HEK293 (cell line): ENCODE data around the gene ARL8A.

Experiments used
- CTCF ChIA-PET: fragments of 350-600 bp; formaldehyde crosslinking; extraction: SDS; loops from one replicate; lab custom pipeline; 2021; ENCODE audit warnings: antibody characterized with exemption; lab: Yijun Ruan, JAX
- POLR2A ChIA-PET: fragments of 300-600 bp; formaldehyde crosslinking; extraction: SDS; loops from one replicate; lab custom pipeline; 2020; ENCODE audit warnings: antibody characterized with exemption, inconsistent platforms; lab: Yijun Ruan, JAX
- H3K27ac ChIP-seq: fragments of 200-500 bp; sonication (Bioruptor generic); 2 replicates; pipeline ENCODE4 v1.5.1; 2014; ENCODE audit warnings: low read depth, low read length, control low read depth, inconsistent platforms; ENCODE audit errors: extremely low read depth
- H3K36me3 ChIP-seq, 2 experiments: fragments of 200-500 bp in 1 of 2; sonication (Bioruptor generic) in 1 of 2; 1 replicate in 1 of 2; 2 replicates in 1 of 2; pipeline ENCODE4 v1.5.1; 2014 to 2017; ENCODE audit warnings: inconsistent platforms in 2 of 2, low read length in 2 of 2; ENCODE audit not compliant: control insufficient read depth in 2 of 2, insufficient read depth in 1 of 2
- H3K4me1 ChIP-seq: fragments of 200-500 bp; sonication (Bioruptor generic); 2 replicates; pipeline ENCODE4 v1.5.1; 2014; ENCODE audit warnings: mild to moderate bottlenecking, low read length, inconsistent platforms; ENCODE audit not compliant: control insufficient read depth, insufficient read depth
- H3K4me3 ChIP-seq: 2 replicates; pipeline ENCODE4 v1.5.1; 2011; ENCODE audit warnings: low read depth, mild to moderate bottlenecking, control low read depth, low read length, moderate library complexity
- H3K9me3 ChIP-seq: fragments of 200-500 bp; sonication (Bioruptor generic); 2 replicates; pipeline ENCODE4 v1.5.1; 2014; ENCODE audit warnings: low read depth, low read length, inconsistent platforms; ENCODE audit not compliant: control insufficient read depth, insufficient read depth
- EGR2 ChIP-seq: fragments of 450-650 bp; formaldehyde crosslinking; IDR thresholded peaks from 2 replicates; pipeline ENCODE4 v1.5.1; 2016; ENCODE audit warnings: low read depth, missing biosample characterization, missing genetic modification characterization
- HOXD13 ChIP-seq: sonication (generic); formaldehyde crosslinking; IDR thresholded peaks from 2 replicates; pipeline ENCODE4 v1.8.0; 2022; ENCODE audit warnings: missing genetic modification reagents, borderline replicate concordance
- MZF1 ChIP-seq: fragments of 450-650 bp; formaldehyde crosslinking; IDR thresholded peaks from 2 replicates; pipeline ENCODE4 v1.5.1; 2017; ENCODE audit warnings: missing biosample characterization, missing genetic modification characterization, borderline replicate concordance
- SP7 ChIP-seq: fragments of 450-650 bp; formaldehyde crosslinking; IDR thresholded peaks from 2 replicates; pipeline ENCODE4 v1.5.1; 2016; ENCODE audit warnings: missing biosample characterization, missing genetic modification characterization
- YY1 ChIP-seq: fragments of 450-650 bp; formaldehyde crosslinking; IDR thresholded peaks from 2 replicates; pipeline ENCODE4 v1.5.1; 2018; ENCODE audit warnings: missing biosample characterization, missing genetic modification characterization
- ZFHX2 ChIP-seq: fragments of 450-650 bp; formaldehyde crosslinking; conservative IDR thresholded peaks from 2 replicates; pipeline ENCODE4 v1.5.1; 2016; ENCODE audit warnings: missing biosample characterization, missing genetic modification characterization
- ZFP3 ChIP-seq: fragments of 450-650 bp; formaldehyde crosslinking; IDR thresholded peaks from 2 replicates; pipeline ENCODE4 v1.5.1; 2016; ENCODE audit warnings: low read depth, missing biosample characterization, missing genetic modification characterization
- ZNF140 ChIP-seq: fragments of 450-650 bp; formaldehyde crosslinking; IDR thresholded peaks from 2 replicates; pipeline ENCODE4 v1.5.1; 2016; ENCODE audit warnings: missing biosample characterization, missing genetic modification characterization
- ZNF155 ChIP-seq: fragments of 450-650 bp; formaldehyde crosslinking; IDR thresholded peaks from 2 replicates; pipeline ENCODE4 v1.5.1; 2016; ENCODE audit warnings: missing biosample characterization, missing genetic modification characterization
- ZNF211 ChIP-seq: fragments of 450-650 bp; formaldehyde crosslinking; IDR thresholded peaks from 2 replicates; pipeline ENCODE4 v1.5.1; 2016; ENCODE audit warnings: low read depth, missing biosample characterization, missing genetic modification characterization
- ZNF266 ChIP-seq: fragments of 450-650 bp; formaldehyde crosslinking; IDR thresholded peaks from 2 replicates; pipeline ENCODE4 v1.5.1; 2016; ENCODE audit warnings: missing biosample characterization, missing genetic modification characterization, low read depth
- ZNF311 ChIP-seq: fragments of 450-650 bp; formaldehyde crosslinking; IDR thresholded peaks from 2 replicates; pipeline ENCODE4 v1.5.1; 2017; ENCODE audit warnings: missing biosample characterization, missing genetic modification characterization, borderline replicate concordance
- ZNF394 ChIP-seq: fragments of 450-650 bp; formaldehyde crosslinking; IDR thresholded peaks from 2 replicates; pipeline ENCODE4 v1.5.1; 2016; ENCODE audit warnings: missing biosample characterization, missing genetic modification characterization, mild to moderate bottlenecking, moderate library complexity, borderline replicate concordance
- ZNF521 ChIP-seq: fragments of 450-650 bp; formaldehyde crosslinking; IDR thresholded peaks from 2 replicates; pipeline ENCODE4 v1.5.1; 2017; ENCODE audit warnings: missing biosample characterization, mild to moderate bottlenecking, missing genetic modification characterization
- ZNF596 ChIP-seq: fragments of 450-650 bp; IDR thresholded peaks from 2 replicates; pipeline ENCODE4 v1.5.0; 2018; ENCODE audit warnings: missing biosample characterization, mild to moderate bottlenecking, missing genetic modification characterization, moderate library complexity
- TF ChIP-seq, protein P1 (sequence below): fragments of 450-650 bp; formaldehyde crosslinking; IDR thresholded peaks from 2 replicates; pipeline ENCODE4 v1.5.1; 2016; ENCODE audit warnings: missing biosample characterization, missing genetic modification characterization
- TF ChIP-seq, protein P2 (sequence below): fragments of 450-650 bp; IDR thresholded peaks from 2 replicates; pipeline ENCODE4 v1.5.1; 2018; ENCODE audit warnings: missing biosample characterization, missing genetic modification characterization
- TF ChIP-seq, protein P3 (sequence below): fragments of 450-650 bp; formaldehyde crosslinking; conservative IDR thresholded peaks from 2 replicates; pipeline ENCODE4 v1.5.1; 2016; ENCODE audit warnings: low read depth, missing biosample characterization, missing genetic modification characterization
- TF ChIP-seq, protein P4 (sequence below): fragments of 450-650 bp; formaldehyde crosslinking; conservative IDR thresholded peaks from 2 replicates; pipeline ENCODE4 v1.5.1; 2016; ENCODE audit warnings: low read depth, missing biosample characterization, missing genetic modification characterization

ARL8A gene

DNA sequence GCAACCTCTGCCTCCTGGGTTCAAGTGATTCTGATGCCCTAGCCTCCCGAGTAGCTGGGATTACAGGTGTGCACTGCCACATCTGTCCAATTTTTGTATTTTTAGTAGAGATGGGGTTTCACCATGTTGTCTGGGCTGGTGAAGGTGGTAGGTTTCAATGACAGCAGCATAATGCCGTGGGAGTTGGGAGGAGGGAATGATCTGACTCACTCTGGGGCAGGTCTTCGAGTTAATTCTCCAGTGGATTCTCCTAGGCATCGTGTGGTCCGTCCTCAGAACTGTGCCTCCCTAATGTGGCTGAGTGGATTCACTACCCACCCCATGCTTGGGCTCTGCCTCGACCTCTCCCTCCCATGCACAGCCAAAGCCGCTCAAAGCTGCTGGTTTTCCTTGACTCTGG lies 23.5 kb downstream of the ARL8A start:
- no peak overlapping the region for H3K4me3 ChIP-seq
- ChIA-PET POLR2A (no interaction called here), CTCF (interaction anchor here (0.6 to 9.2 kb wide), 5 partner anchors 15 to 540 kb away, joined by 3 to 159 read pairs (median 53); partner anchors contain the start of gene ELF3)
- TF ChIP-seq ZNF140 (tag by site-specific recombination) (no peak), ZNF211 (tag by site-specific recombination) (no peak), ZNF266 (tag by site-specific recombination) (no peak), ZNF394 (no peak), HOXD13 (CRISPR knock-in tag) (no peak), ZNF596 (tag by site-specific recombination) (no peak), MZF1 (no peak), ZFHX2 (tag by site-specific recombination) (peak; percentile 56), YY1 (no peak), ZNF311 (no peak), ZFP3 (tag by site-specific recombination) (no peak), EGR2 (tag by site-specific recombination) (peak; percentile 39), ZNF155 (no peak), ZNF521 (tag by site-specific recombination) (no peak)
- TF ChIP-seq, protein P1, sequence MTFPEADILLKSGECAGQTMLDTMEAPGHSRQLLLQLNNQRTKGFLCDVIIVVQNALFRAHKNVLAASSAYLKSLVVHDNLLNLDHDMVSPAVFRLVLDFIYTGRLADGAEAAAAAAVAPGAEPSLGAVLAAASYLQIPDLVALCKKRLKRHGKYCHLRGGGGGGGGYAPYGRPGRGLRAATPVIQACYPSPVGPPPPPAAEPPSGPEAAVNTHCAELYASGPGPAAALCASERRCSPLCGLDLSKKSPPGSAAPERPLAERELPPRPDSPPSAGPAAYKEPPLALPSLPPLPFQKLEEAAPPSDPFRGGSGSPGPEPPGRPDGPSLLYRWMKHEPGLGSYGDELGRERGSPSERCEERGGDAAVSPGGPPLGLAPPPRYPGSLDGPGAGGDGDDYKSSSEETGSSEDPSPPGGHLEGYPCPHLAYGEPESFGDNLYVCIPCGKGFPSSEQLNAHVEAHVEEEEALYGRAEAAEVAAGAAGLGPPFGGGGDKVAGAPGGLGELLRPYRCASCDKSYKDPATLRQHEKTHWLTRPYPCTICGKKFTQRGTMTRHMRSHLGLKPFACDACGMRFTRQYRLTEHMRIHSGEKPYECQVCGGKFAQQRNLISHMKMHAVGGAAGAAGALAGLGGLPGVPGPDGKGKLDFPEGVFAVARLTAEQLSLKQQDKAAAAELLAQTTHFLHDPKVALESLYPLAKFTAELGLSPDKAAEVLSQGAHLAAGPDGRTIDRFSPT (tag by site-specific recombination): no peak
- TF ChIP-seq, protein P2, sequence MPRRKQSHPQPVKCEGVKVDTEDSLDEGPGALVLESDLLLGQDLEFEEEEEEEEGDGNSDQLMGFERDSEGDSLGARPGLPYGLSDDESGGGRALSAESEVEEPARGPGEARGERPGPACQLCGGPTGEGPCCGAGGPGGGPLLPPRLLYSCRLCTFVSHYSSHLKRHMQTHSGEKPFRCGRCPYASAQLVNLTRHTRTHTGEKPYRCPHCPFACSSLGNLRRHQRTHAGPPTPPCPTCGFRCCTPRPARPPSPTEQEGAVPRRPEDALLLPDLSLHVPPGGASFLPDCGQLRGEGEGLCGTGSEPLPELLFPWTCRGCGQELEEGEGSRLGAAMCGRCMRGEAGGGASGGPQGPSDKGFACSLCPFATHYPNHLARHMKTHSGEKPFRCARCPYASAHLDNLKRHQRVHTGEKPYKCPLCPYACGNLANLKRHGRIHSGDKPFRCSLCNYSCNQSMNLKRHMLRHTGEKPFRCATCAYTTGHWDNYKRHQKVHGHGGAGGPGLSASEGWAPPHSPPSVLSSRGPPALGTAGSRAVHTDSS (tag by site-specific recombination): no peak
- TF ChIP-seq, protein P3, sequence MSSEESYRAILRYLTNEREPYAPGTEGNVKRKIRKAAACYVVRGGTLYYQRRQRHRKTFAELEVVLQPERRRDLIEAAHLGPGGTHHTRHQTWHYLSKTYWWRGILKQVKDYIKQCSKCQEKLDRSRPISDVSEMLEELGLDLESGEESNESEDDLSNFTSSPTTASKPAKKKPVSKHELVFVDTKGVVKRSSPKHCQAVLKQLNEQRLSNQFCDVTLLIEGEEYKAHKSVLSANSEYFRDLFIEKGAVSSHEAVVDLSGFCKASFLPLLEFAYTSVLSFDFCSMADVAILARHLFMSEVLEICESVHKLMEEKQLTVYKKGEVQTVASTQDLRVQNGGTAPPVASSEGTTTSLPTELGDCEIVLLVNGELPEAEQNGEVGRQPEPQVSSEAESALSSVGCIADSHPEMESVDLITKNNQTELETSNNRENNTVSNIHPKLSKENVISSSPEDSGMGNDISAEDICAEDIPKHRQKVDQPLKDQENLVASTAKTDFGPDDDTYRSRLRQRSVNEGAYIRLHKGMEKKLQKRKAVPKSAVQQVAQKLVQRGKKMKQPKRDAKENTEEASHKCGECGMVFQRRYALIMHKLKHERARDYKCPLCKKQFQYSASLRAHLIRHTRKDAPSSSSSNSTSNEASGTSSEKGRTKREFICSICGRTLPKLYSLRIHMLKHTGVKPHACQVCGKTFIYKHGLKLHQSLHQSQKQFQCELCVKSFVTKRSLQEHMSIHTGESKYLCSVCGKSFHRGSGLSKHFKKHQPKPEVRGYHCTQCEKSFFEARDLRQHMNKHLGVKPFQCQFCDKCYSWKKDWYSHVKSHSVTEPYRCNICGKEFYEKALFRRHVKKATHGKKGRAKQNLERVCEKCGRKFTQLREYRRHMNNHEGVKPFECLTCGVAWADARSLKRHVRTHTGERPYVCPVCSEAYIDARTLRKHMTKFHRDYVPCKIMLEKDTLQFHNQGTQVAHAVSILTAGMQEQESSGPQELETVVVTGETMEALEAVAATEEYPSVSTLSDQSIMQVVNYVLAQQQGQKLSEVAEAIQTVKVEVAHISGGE (tag by site-specific recombination): no peak
- no peaks in the 10 kb centered on the region for H3K9me3 ChIP-seq
- no peaks in the 10 kb centered on the region for H3K4me1 ChIP-seq
- H3K36me3 ChIP-seq: no peaks in the 10 kb centered on the region
- H3K27ac ChIP-seq: no peak overlapping the region

DNA sequence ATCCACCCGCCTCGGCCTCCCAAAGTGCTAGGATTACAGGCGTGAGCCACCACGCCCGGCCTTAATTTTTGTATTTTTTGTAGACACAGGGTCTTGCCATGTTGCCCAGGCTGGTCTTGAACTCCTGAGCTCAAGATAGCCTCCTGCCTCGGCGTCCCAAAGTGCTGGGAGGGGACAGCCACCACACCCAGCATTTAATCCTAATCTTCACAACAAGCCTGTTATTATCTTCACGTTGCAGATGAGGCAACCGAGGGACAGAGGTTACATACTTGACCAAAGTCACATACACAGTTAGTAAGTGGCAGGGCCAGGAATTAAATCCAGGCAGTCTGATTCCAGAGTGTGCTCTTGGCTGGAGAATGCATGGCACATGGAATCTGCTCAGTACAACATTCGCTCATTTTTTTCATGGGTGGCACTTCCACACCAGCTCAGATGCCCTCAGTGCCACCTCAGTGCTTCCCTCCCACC lies 26.6 kb downstream of the ARL8A start:
- POLR2A ChIA-PET: interaction anchor here (1.0 kb wide), 1 partner anchor 121 kb away, joined by 3 read pairs; no protein-coding TSS in a partner anchor
- H3K36me3 ChIP-seq: no peaks in the 10 kb centered on the region
- H3K4me3 ChIP-seq: no peak overlapping the region
- no peaks in the 10 kb centered on the region for H3K4me1 ChIP-seq
- TF ChIP-seq, protein P4, sequence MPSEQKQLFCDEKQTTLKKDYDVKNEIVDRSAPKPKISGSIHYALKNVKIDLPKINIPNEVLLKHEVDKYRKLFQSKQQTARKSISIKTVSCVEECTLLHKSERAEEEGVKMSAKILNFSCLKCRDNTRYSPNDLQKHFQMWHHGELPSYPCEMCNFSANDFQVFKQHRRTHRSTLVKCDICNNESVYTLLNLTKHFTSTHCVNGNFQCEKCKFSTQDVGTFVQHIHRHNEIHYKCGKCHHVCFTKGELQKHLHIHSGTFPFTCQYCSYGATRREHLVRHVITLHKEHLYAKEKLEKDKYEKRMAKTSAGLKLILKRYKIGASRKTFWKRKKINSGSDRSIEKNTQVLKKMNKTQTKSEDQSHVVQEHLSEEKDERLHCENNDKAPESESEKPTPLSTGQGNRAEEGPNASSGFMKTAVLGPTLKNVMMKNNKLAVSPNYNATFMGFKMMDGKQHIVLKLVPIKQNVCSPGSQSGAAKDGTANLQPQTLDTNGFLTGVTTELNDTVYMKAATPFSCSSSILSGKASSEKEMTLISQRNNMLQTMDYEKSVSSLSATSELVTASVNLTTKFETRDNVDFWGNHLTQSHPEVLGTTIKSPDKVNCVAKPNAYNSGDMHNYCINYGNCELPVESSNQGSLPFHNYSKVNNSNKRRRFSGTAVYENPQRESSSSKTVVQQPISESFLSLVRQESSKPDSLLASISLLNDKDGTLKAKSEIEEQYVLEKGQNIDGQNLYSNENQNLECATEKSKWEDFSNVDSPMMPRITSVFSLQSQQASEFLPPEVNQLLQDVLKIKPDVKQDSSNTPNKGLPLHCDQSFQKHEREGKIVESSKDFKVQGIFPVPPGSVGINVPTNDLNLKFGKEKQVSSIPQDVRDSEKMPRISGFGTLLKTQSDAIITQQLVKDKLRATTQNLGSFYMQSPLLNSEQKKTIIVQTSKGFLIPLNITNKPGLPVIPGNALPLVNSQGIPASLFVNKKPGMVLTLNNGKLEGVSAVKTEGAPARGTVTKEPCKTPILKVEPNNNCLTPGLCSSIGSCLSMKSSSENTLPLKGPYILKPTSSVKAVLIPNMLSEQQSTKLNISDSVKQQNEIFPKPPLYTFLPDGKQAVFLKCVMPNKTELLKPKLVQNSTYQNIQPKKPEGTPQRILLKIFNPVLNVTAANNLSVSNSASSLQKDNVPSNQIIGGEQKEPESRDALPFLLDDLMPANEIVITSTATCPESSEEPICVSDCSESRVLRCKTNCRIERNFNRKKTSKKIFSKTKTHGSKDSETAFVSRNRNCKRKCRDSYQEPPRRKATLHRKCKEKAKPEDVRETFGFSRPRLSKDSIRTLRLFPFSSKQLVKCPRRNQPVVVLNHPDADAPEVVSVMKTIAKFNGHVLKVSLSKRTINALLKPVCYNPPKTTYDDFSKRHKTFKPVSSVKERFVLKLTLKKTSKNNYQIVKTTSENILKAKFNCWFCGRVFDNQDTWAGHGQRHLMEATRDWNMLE (tag by site-specific recombination): no peak
- TF ChIP-seq SP7 (tag by site-specific recombination) (0 out of 2 replicates have a peak, but pooled peaks have one; percentile 26), ZFP3 (tag by site-specific recombination) (no peak)
- CTCF ChIA-PET: interaction anchor here (0.6 to 9.2 kb wide), 16 partner anchors 11 to 290 kb away, joined by 3 to 159 read pairs (median 5); partner anchors contain the start of gene ELF3
- no peak overlapping the region for H3K27ac ChIP-seq
- H3K9me3 ChIP-seq: no peaks in the 10 kb centered on the region
